ENCODE results near the gene MAMDC4. TPM values are rescaled to one million over a fixed set of nuclear protein-coding genes. Genes with fewer than 3 reads are reported as not detected.
A peak's percentile ranks its signal among the peaks of the same experiment; 100 is the strongest.
"Not testable (repeated sequence)": the region's sequence is repeated elsewhere in the genome, so short reads cannot be mapped to it uniquely, and the experiment has no call there.

The MAMDC4 gene
- polyA plus RNA-seq, 12 donors = 2.7 to 131 (median 3.9) TPM; not detected in 1

- not testable (repeated sequence) for DNase-seq
Observed at GRCh38 chr9:136883670-136884069, 31.5 kb downstream of the MAMDC4 start.

GRCh38 chr9:136885950-136886578, 33.9 kb downstream of the MAMDC4 start, which contains the start of gene TRAF2:
TRAF2 (plus strand) TSS chr9:136886516; CDS start chr9:136898741, 12,225 bp downstream.
- DNase-seq = peak; percentile 99

GRCh38 chr9:136886610-136887597, 34.8 kb downstream of the MAMDC4 start:
- peak; percentile 40 for DNase-seq

GRCh38 chr9:136888454-136888853, 36.3 kb downstream of the MAMDC4 start:
- DNase-seq = no peak

- DNase-seq = no peak
Observed at GRCh38 chr9:136889858-136890257, 37.7 kb downstream of the MAMDC4 start.

GRCh38 chr9:136890661-136891060, 38.5 kb downstream of the MAMDC4 start:
- no peak for DNase-seq

- DNase-seq = no peak
Observed at GRCh38 chr9:136896027-136896426, 43.9 kb downstream of the MAMDC4 start.

- DNase-seq = no peak
Observed at GRCh38 chr9:136898483-136899100, 46.4 kb downstream of the MAMDC4 start.

GRCh38 chr9:136899196-136899595, 47.0 kb downstream of the MAMDC4 start:
- DNase-seq = no peak

GRCh38 chr9:136900556-136900955, 48.4 kb downstream of the MAMDC4 start:
- DNase-seq = no peak

GRCh38 chr9:136900988-136901515, 48.9 kb downstream of the MAMDC4 start:
- DNase-seq = no peak

- no peak for DNase-seq
Observed at GRCh38 chr9:136901516-136902258, 49.5 kb downstream of the MAMDC4 start.

- DNase-seq = no peak
Observed at GRCh38 chr9:136902259-136902821, 50.2 kb downstream of the MAMDC4 start.

- no peak for DNase-seq
Observed at GRCh38 chr9:136903041-136903554, 51.0 kb downstream of the MAMDC4 start.

GRCh38 chr9:136906266-136906665, 54.1 kb downstream of the MAMDC4 start:
- DNase-seq = no peak

GRCh38 chr9:136907011-136907914, 55.1 kb downstream of the MAMDC4 start:
- no peak for DNase-seq

Data from muscle of arm (tissue), 12 donors.